GM19351 (cell line): ENCODE data around the gene SWAP70.
"Not testable (repeated sequence)": the region's sequence is repeated elsewhere in the genome, so short reads cannot be mapped to it uniquely, and the experiment has no call there.

ENCODE experiments used
- ATAC-seq: cut with Tn5 transposase; IDR thresholded peaks from one replicate; pipeline ENCODE4 v1.9.1; 2021; ENCODE audit warnings: mild to moderate bottlenecking, moderate library complexity; ENCODE audit not compliant: unreplicated experiment

Gene SWAP70

GRCh38 chr11:9663699-9664275 is at the start of gene SWAP70:
Gene SWAP70 (plus strand): TSS chr11:9664077. CDS start chr11:9664180, 103 bp downstream.
- ATAC-seq: peak; percentile 72

GRCh38 chr11:9615031-9615451 is 48.8 kb upstream of the SWAP70 start:
- peak; percentile 44 for ATAC-seq

- no peak for ATAC-seq
Measured at GRCh38 chr11:9616042-9616675, 47.7 kb upstream of the SWAP70 start.

GRCh38 chr11:9616858-9617257 is 47.0 kb upstream of the SWAP70 start:
- no peak for ATAC-seq

- ATAC-seq: no peak
Measured at GRCh38 chr11:9617940-9618339, 45.9 kb upstream of the SWAP70 start.

GRCh38 chr11:9619004-9619403 is 44.9 kb upstream of the SWAP70 start:
- no peak for ATAC-seq

- ATAC-seq: no peak
Measured at GRCh38 chr11:9619971-9620370, 43.9 kb upstream of the SWAP70 start.

- not testable (repeated sequence) for ATAC-seq
Measured at GRCh38 chr11:9622353-9622752, 41.5 kb upstream of the SWAP70 start.

- ATAC-seq: not testable (repeated sequence)
Measured at GRCh38 chr11:9623053-9623452, 40.8 kb upstream of the SWAP70 start.

GRCh38 chr11:9624448-9624847 is 39.4 kb upstream of the SWAP70 start:
- no peak for ATAC-seq

GRCh38 chr11:9625162-9625561 is 38.7 kb upstream of the SWAP70 start:
- ATAC-seq: no peak

- ATAC-seq: no peak
Measured at GRCh38 chr11:9625728-9626127, 38.1 kb upstream of the SWAP70 start.

- ATAC-seq: no peak
Measured at GRCh38 chr11:9626496-9627394, 37.1 kb upstream of the SWAP70 start.

- peak; percentile 58 for ATAC-seq
Measured at GRCh38 chr11:9629064-9629463, 34.8 kb upstream of the SWAP70 start.

- no peak for ATAC-seq
Measured at GRCh38 chr11:9633679-9634078, 30.2 kb upstream of the SWAP70 start.

- no peak for ATAC-seq
Measured at GRCh38 chr11:9636691-9637090, 27.2 kb upstream of the SWAP70 start.

- ATAC-seq: no peak
Measured at GRCh38 chr11:9639099-9639498, 24.8 kb upstream of the SWAP70 start.

GRCh38 chr11:9639985-9640384 is 23.9 kb upstream of the SWAP70 start:
- ATAC-seq: no peak

GRCh38 chr11:9642894-9643293 is 21.0 kb upstream of the SWAP70 start:
- no peak for ATAC-seq

- no peak for ATAC-seq
Measured at GRCh38 chr11:9643751-9644150, 20.1 kb upstream of the SWAP70 start.

GRCh38 chr11:9645881-9646280 is 18.0 kb upstream of the SWAP70 start:
- no peak for ATAC-seq

GRCh38 chr11:9646324-9646723 is 17.6 kb upstream of the SWAP70 start:
- no peak for ATAC-seq
